ENCODE results near the gene ETV1. TPM values are rescaled to one million over a fixed set of nuclear protein-coding genes. Genes with fewer than 3 reads are reported as not detected.

Gene ETV1
- total RNA-seq, 1 experiment from 2014 or later, result 68.5 TPM

DNA sequence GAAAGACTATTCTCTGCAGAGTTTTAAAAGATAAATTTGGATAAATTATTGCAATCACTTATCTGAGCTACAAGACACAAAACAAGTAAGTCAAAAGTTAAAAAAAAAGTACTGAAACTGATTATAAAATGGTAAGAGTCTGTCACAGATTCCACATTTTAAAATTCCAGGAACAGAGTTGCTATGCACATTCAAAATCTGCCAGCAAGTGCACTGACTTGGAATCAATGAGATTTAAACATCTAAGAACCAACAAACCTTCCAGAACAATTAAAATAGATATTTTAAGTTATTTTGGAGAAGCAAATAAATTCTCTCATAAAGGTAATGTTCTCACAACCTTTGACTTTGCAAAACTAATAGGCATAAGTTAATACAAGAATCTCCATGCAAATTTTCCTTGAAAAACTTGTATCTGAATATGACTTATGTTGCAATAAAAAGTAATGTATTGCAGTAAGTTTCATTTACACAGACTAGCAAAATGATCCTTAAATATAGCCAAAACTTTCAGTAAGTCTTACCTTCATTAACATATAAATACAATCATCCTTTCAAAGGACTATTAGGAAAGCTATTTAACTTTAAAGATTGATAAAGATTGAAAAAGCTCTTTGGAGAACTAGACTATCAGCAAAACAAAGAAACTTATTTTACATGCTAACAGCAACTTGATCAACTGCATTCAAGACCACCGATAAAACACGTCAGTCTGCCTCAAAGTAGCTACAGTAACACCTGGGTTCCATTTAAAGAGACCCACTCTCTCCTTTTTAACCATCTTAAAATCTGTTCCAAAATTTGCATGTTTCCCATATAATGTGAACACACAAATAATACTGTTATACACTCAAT, 4.4 kb downstream of the ETV1 start:
- H3K27me3 Mint-ChIP-seq (ENCODE audit: low read depth), result no peaks in the 10 kb centered on the region
- H3K9ac ChIP-seq (ENCODE audit: extremely low read depth, insufficient read length, low read length), result no peak overlapping the region
- TF ChIP-seq, protein P1, sequence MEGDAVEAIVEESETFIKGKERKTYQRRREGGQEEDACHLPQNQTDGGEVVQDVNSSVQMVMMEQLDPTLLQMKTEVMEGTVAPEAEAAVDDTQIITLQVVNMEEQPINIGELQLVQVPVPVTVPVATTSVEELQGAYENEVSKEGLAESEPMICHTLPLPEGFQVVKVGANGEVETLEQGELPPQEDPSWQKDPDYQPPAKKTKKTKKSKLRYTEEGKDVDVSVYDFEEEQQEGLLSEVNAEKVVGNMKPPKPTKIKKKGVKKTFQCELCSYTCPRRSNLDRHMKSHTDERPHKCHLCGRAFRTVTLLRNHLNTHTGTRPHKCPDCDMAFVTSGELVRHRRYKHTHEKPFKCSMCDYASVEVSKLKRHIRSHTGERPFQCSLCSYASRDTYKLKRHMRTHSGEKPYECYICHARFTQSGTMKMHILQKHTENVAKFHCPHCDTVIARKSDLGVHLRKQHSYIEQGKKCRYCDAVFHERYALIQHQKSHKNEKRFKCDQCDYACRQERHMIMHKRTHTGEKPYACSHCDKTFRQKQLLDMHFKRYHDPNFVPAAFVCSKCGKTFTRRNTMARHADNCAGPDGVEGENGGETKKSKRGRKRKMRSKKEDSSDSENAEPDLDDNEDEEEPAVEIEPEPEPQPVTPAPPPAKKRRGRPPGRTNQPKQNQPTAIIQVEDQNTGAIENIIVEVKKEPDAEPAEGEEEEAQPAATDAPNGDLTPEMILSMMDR (conservative IDR thresholded peaks at IDR 0.05), result no peak

More for the DNA sequence above, 4.4 kb downstream of the ETV1 start:
- no peak overlapping the region for H2BK12ac ChIP-seq (ENCODE audit: insufficient read length, low read depth, low read length)
- no peak overlapping the region; a peak in 2 of 5 replicates for H3K4me3 Mint-ChIP-seq
- H3K4ac ChIP-seq (ENCODE audit: low read depth, low read length), result no peak overlapping the region
- no peak overlapping the region for H3K27ac ChIP-seq (ENCODE audit: insufficient read length, low read depth, low read length)
- no peaks in the 10 kb centered on the region for H3K9me3 ChIP-seq (ENCODE audit: control insufficient read depth, low read depth, low read length)
- no peaks in the 10 kb centered on the region for H3K27me3 ChIP-seq (ENCODE audit: insufficient read depth, low read length)
- DNase-seq, result no peak
- peaks cover 0 to 8% (median 3%) of the 10 kb centered on the region in 3 experiments; a peak in 4 of 7 replicates for H3K36me3 Mint-ChIP-seq (ENCODE audit: insufficient read depth in 1 of 3, low read depth in 3 of 3)
- H3K4me1 Mint-ChIP-seq, result peaks cover 60 to 65% of the 10 kb centered on the region in 2 experiments
- no peak overlapping the region for H4K8ac ChIP-seq (replicated peaks; ENCODE audit: insufficient read length, low read depth, low read length)
- H3K18ac ChIP-seq (ENCODE audit: insufficient read length, low read depth, low read length), result no peak overlapping the region
- peaks cover 2% of the 10 kb centered on the region for H3K4me1 ChIP-seq (ENCODE audit: insufficient read depth, low read length)
- no peak overlapping the region for H3T11ph ChIP-seq (ENCODE audit: low read length)
- no peaks in the 10 kb centered on the region; the same call in 1 of the 2 replicates for H3K79me2 ChIP-seq (ENCODE audit: insufficient read depth, low read length)
- no peaks in the 10 kb centered on the region for H3K79me1 ChIP-seq (ENCODE audit: insufficient read depth, low read depth, low read length, poor library complexity, severe bottlenecking)
- no peaks in the 10 kb centered on the region for H3K9me3 Mint-ChIP-seq
- H2BK120ac ChIP-seq (ENCODE audit: low read depth, low read length, poor library complexity, severe bottlenecking), result no peak overlapping the region
- H2AK5ac ChIP-seq (ENCODE audit: insufficient read length, low read length), result no peak overlapping the region
- no peak overlapping the region for H4K5ac ChIP-seq (ENCODE audit: insufficient read length, low read depth, low read length)
- no peak overlapping the region for H2AFZ ChIP-seq (ENCODE audit: low read length)
- WGBS (ENCODE audit: extremely low coverage, insufficient read length, low lambda C conversion rate), result no CpG with 5 or more reads among the region's 2 CpGs
- H2BK20ac ChIP-seq (ENCODE audit: low read depth, low read length, poor library complexity, severe bottlenecking), result no peak overlapping the region
- no peak overlapping the region for H4K91ac ChIP-seq (ENCODE audit: insufficient read length, low read depth, low read length)
- H2BK5ac ChIP-seq (ENCODE audit: insufficient read length, low read length), result no peak overlapping the region
- no peak overlapping the region for H3K14ac ChIP-seq (ENCODE audit: insufficient read depth, low read length)
- H2BK15ac ChIP-seq (ENCODE audit: low read depth, low read length), result no peak overlapping the region
- H3K23ac ChIP-seq (ENCODE audit: insufficient read length, low read depth, low read length), result no peak overlapping the region
- peak overlapping the region; percentile 89 to 98 (median 96); a peak in 6 of 7 replicates for H3K27ac Mint-ChIP-seq
- H3K56ac ChIP-seq (ENCODE audit: insufficient read length, low read depth, low read length), result no peak overlapping the region
- peaks cover 9% of the 10 kb centered on the region for H3K23me2 ChIP-seq (ENCODE audit: insufficient read length, low read depth, low read length, poor library complexity, severe bottlenecking)
- peak overlapping the region; percentile 73 for H3K4me2 ChIP-seq (ENCODE audit: insufficient read depth, insufficient read length, low read length)
- no peaks in the 10 kb centered on the region for H4K20me1 ChIP-seq (ENCODE audit: control insufficient read depth, insufficient read depth, insufficient read length)
